GM12878 (cell line): ENCODE data around the gene B3GNT4. TPM values are rescaled to one million over a fixed set of nuclear protein-coding genes. Genes with fewer than 3 reads are reported as not detected.

Experiments used
- BHLHE40 ChIP-seq, 2 experiments: fragments of 450-650 bp in 1 of 2; IDR thresholded peaks; 2 replicates each; pipeline ENCODE4 v1.6.1; 2011 to 2017; ENCODE audit warnings: low read depth in 2 of 2, borderline replicate concordance in 1 of 2, improper control_type of control experiment in 1 of 2, low read length in 1 of 2, mild to moderate bottlenecking in 1 of 2
- CREB1 ChIP-seq: IDR thresholded peaks from 2 replicates; pipeline ENCODE4 v1.6.1; 2012; ENCODE audit warnings: low read depth, mild to moderate bottlenecking, inconsistent platforms
- CREM ChIP-seq: IDR thresholded peaks from 2 replicates; pipeline ENCODE4 v1.6.1; 2014; ENCODE audit warnings: antibody characterized with exemption, low read depth
- EP300 ChIP-seq, 2 experiments: fragments of 150-350 bp in 1 of 2; IDR thresholded peaks; 2 replicates each; pipeline ENCODE4 v1.6.1; 2011 to 2012; ENCODE audit warnings: low read depth in 2 of 2, low read length in 2 of 2, borderline replicate concordance in 1 of 2, improper control_type of control experiment in 1 of 2, inconsistent platforms in 1 of 2; ENCODE audit not compliant: control insufficient read depth in 1 of 2
- JUND ChIP-seq: IDR thresholded peaks from 2 replicates; pipeline ENCODE4 v1.6.1; 2012; ENCODE audit warnings: low read depth, mild to moderate bottlenecking, low read length, improper control_type of control experiment, moderate library complexity
- MXI1 ChIP-seq: fragments of 150-350 bp; IDR thresholded peaks from 2 replicates; pipeline ENCODE4 v1.6.1; 2011; ENCODE audit warnings: low read depth, mild to moderate bottlenecking, inconsistent platforms, low read length, improper control_type of control experiment
- YY1 ChIP-seq: IDR thresholded peaks from 2 replicates; pipeline ENCODE4 v1.6.1; 2011; ENCODE audit warnings: low read depth, mild to moderate bottlenecking, low read length
- polyA plus RNA-seq, 11 experiments: library from polyadenylated mRNA; depleted of rRNA in 4 of 11; unstranded in 6 of 11; stranded (reverse) in 5 of 11; fragments of >200 nt; fragmentation: Nextera tagmentation in 4 of 11; fragmentation: Illumina TruSeq in 1 of 11; extraction: Ambion mirVana in 4 of 11; extraction: Trizol in 1 of 11; gene quantifications; 1 replicate in 1 of 11; 2 replicates in 10 of 11; pipeline versions ENCODE4 v1.2.1 to v1.2.3, GENCODE V29; 2011 to 2016; ENCODE audit warnings: inconsistent platforms in 2 of 11, missing spikeins in 2 of 11, low read depth in 1 of 11
- total RNA-seq, 4 experiments: library from RNA; depleted of rRNA in 3 of 4; stranded (reverse); fragments of >200 nt in 3 of 4; fragmentation: Illumina TruSeq in 1 of 4; extraction: Trizol in 1 of 4; gene quantifications; 2 replicates each; pipeline versions ENCODE4 v1.2.1 to v1.2.3, GENCODE V29; 2013 to 2021
- TF ChIP-seq, protein P1 (sequence below): IDR thresholded peaks from 2 replicates; pipeline ENCODE4 v1.6.1; 2011; ENCODE audit warnings: low read depth, mild to moderate bottlenecking, low read length, moderate library complexity, borderline replicate concordance; ENCODE audit errors: extremely low read depth
- TF ChIP-seq, protein P2 (sequence below), 3 experiments: IDR thresholded peaks in 2 of 3; conservative IDR thresholded peaks in 1 of 3; 2 replicates each; pipeline ENCODE4 v1.5.1; 2011; ENCODE audit warnings: low read depth in 3 of 3, low read length in 3 of 3, mild to moderate bottlenecking in 3 of 3, control low read depth in 2 of 3, moderate library complexity in 2 of 3, inconsistent platforms in 1 of 3, mixed read lengths in 1 of 3; ENCODE audit not compliant: control insufficient read depth in 2 of 3, insufficient read depth in 1 of 3; ENCODE audit errors: extremely low read depth in 1 of 3
- TF ChIP-seq, protein P3 (sequence below): fragments of 150-350 bp; IDR thresholded peaks from 2 replicates; pipeline ENCODE4 v1.6.1; 2016; ENCODE audit warnings: low read depth, low read length
- TF ChIP-seq, protein P4 (sequence below): IDR thresholded peaks from 2 replicates; pipeline ENCODE4 v1.6.1; 2011; ENCODE audit warnings: mild to moderate bottlenecking, low read depth, low read length, moderate library complexity; ENCODE audit not compliant: insufficient replicate concordance

B3GNT4 gene
- total and polyA plus RNA-seq, 10 of the 15 experiments (the other 5 are each of a cell fraction or from before 2014, with no cell fraction given) = 0.04 to 0.95 (median 0.88) TPM; not detected in 7

DNA sequence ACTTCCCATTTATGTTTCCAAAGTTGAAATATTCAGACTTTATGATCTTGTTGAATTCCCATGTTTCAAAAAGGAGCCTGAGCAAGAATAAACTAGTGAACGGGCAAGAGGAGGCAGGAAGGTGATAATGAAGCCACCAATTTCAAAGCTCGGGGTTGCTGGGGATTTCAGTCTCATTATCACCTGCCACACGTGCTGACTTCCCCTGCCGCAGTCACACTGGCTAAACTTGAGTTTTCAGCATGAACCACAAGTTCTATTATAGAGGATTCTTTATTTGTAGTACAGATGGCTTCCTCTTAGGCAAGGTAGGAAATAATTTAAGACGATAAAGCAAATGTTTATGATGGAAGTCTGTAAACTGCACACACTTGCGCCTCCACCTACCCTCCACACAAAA, 40.5 kb downstream of the B3GNT4 start (continued):
- TF ChIP-seq CREB1 = no peak
- TF ChIP-seq, protein P1, sequence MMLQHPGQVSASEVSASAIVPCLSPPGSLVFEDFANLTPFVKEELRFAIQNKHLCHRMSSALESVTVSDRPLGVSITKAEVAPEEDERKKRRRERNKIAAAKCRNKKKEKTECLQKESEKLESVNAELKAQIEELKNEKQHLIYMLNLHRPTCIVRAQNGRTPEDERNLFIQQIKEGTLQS = no peak
- TF ChIP-seq MXI1 = no peak
- TF ChIP-seq, protein P2, sequence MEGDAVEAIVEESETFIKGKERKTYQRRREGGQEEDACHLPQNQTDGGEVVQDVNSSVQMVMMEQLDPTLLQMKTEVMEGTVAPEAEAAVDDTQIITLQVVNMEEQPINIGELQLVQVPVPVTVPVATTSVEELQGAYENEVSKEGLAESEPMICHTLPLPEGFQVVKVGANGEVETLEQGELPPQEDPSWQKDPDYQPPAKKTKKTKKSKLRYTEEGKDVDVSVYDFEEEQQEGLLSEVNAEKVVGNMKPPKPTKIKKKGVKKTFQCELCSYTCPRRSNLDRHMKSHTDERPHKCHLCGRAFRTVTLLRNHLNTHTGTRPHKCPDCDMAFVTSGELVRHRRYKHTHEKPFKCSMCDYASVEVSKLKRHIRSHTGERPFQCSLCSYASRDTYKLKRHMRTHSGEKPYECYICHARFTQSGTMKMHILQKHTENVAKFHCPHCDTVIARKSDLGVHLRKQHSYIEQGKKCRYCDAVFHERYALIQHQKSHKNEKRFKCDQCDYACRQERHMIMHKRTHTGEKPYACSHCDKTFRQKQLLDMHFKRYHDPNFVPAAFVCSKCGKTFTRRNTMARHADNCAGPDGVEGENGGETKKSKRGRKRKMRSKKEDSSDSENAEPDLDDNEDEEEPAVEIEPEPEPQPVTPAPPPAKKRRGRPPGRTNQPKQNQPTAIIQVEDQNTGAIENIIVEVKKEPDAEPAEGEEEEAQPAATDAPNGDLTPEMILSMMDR (IDR thresholded peaks at IDR 0.05 in 2 of 3, conservative IDR thresholded peaks at IDR 0.05 in 1 of 3; ENCODE audit: control insufficient read depth in 2 of 3, extremely low read depth in 1 of 3, insufficient read depth in 1 of 3, low read depth in 3 of 3, low read length in 3 of 3) = no peak
- TF ChIP-seq JUND = no peak
- TF ChIP-seq, protein P3, sequence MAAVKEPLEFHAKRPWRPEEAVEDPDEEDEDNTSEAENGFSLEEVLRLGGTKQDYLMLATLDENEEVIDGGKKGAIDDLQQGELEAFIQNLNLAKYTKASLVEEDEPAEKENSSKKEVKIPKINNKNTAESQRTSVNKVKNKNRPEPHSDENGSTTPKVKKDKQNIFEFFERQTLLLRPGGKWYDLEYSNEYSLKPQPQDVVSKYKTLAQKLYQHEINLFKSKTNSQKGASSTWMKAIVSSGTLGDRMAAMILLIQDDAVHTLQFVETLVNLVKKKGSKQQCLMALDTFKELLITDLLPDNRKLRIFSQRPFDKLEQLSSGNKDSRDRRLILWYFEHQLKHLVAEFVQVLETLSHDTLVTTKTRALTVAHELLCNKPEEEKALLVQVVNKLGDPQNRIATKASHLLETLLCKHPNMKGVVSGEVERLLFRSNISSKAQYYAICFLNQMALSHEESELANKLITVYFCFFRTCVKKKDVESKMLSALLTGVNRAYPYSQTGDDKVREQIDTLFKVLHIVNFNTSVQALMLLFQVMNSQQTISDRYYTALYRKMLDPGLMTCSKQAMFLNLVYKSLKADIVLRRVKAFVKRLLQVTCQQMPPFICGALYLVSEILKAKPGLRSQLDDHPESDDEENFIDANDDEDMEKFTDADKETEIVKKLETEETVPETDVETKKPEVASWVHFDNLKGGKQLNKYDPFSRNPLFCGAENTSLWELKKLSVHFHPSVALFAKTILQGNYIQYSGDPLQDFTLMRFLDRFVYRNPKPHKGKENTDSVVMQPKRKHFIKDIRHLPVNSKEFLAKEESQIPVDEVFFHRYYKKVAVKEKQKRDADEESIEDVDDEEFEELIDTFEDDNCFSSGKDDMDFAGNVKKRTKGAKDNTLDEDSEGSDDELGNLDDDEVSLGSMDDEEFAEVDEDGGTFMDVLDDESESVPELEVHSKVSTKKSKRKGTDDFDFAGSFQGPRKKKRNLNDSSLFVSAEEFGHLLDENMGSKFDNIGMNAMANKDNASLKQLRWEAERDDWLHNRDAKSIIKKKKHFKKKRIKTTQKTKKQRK = no peak
- TF ChIP-seq, protein P4, sequence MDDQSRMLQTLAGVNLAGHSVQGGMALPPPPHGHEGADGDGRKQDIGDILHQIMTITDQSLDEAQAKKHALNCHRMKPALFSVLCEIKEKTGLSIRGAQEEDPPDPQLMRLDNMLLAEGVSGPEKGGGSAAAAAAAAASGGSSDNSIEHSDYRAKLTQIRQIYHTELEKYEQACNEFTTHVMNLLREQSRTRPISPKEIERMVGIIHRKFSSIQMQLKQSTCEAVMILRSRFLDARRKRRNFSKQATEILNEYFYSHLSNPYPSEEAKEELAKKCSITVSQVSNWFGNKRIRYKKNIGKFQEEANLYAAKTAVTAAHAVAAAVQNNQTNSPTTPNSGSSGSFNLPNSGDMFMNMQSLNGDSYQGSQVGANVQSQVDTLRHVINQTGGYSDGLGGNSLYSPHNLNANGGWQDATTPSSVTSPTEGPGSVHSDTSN = no peak
- TF ChIP-seq YY1 = no peak
- TF ChIP-seq BHLHE40 (IDR thresholded peaks at IDR 0.05; ENCODE audit: borderline replicate concordance in 1 of 2, low read depth in 2 of 2, low read length in 1 of 2) = peak; percentile 92 to 94
- no peak for TF ChIP-seq CREM
- no peak for TF ChIP-seq EP300 (IDR thresholded peaks at IDR 0.05; ENCODE audit: borderline replicate concordance in 1 of 2, control insufficient read depth in 1 of 2, low read depth in 2 of 2, low read length in 2 of 2)
